Right renal pelvis (tissue), 4 donors: ENCODE data around the gene FRRS1. TPM values are rescaled to one million over a fixed set of nuclear protein-coding genes. Genes with fewer than 3 reads are reported as not detected.

Source experiments
- DNase-seq, 4 donors: peaks; one replicate each; pipeline ENCODE4 v3.0.0-alpha.2; 2013; ENCODE audit warnings: low read depth in 4 of 4, low spot score in 3 of 4, missing footprints in 1 of 4
- polyA plus RNA-seq, 4 donors: library from polyadenylated mRNA; unstranded; fragments of 120-200 nt; gene quantifications; one replicate each; pipeline ENCODE4 v1.2.1, GENCODE V29; 2013; ENCODE audit not compliant: insufficient read length in 4 of 4

Gene FRRS1
- polyA plus RNA-seq, 4 donors: 7.8 to 10.2 (median 8.6) TPM

- no peak for DNase-seq
Measured at GRCh38 chr1:99681583-99681982, 84.9 kb downstream of the FRRS1 start.

GRCh38 chr1:99680270-99680669 lies 86.2 kb downstream of the FRRS1 start:
- DNase-seq: no peak

- no peak for DNase-seq
Measured at GRCh38 chr1:99677416-99677815, 89.0 kb downstream of the FRRS1 start.

- no peak for DNase-seq
Measured at GRCh38 chr1:99676876-99677275, 89.6 kb downstream of the FRRS1 start.

GRCh38 chr1:99675994-99676393 lies 90.4 kb downstream of the FRRS1 start:
- DNase-seq: no peak

- no peak for DNase-seq
Measured at GRCh38 chr1:99675292-99675691, 91.1 kb downstream of the FRRS1 start.

- DNase-seq: no peak
Measured at GRCh38 chr1:99674115-99675064, 92.0 kb downstream of the FRRS1 start.

- no peak for DNase-seq
Measured at GRCh38 chr1:99673315-99673714, 93.1 kb downstream of the FRRS1 start.

- no peak for DNase-seq
Measured at GRCh38 chr1:99672530-99673213, 93.8 kb downstream of the FRRS1 start.

GRCh38 chr1:99672038-99672437 lies 94.4 kb downstream of the FRRS1 start:
- no peak for DNase-seq

GRCh38 chr1:99670583-99670982 lies 95.9 kb downstream of the FRRS1 start:
- no peak for DNase-seq

- no peak for DNase-seq
Measured at GRCh38 chr1:99669821-99670220, 96.6 kb downstream of the FRRS1 start.

GRCh38 chr1:99669376-99669775 lies 97.1 kb downstream of the FRRS1 start:
- no peak for DNase-seq

- no peak for DNase-seq
Measured at GRCh38 chr1:99665212-99665611, 101.2 kb downstream of the FRRS1 start.

- DNase-seq: no peak
Measured at GRCh38 chr1:99663501-99663900, 102.9 kb downstream of the FRRS1 start.

- DNase-seq: no peak
Measured at GRCh38 chr1:99662539-99663080, 103.8 kb downstream of the FRRS1 start.

- no peak for DNase-seq
Measured at GRCh38 chr1:99661780-99662179, 104.7 kb downstream of the FRRS1 start.

GRCh38 chr1:99660496-99660895 lies 105.9 kb downstream of the FRRS1 start:
- DNase-seq: no peak

- no peak for DNase-seq
Measured at GRCh38 chr1:99659755-99660210, 106.7 kb downstream of the FRRS1 start.
